Fibroblast of villous mesenchyme (primary cell): ENCODE measurements around the gene GPANK1. TPM values are rescaled to one million over a fixed set of nuclear protein-coding genes. Genes with fewer than 3 reads are reported as not detected.

ENCODE experiments used
- DNase-seq: peaks from one replicate; pipeline ENCODE4 v3.0.0-alpha.2; 2010; ENCODE audit warnings: low read depth
- H3K4me3 ChIP-seq: 2 replicates; pipeline ENCODE4 v1.5.1; 2011; ENCODE audit warnings: low read depth, mild to moderate bottlenecking, low read length
- CTCF ChIP-seq: IDR thresholded peaks from 2 replicates; pipeline ENCODE4 v1.5.1; 2012; ENCODE audit warnings: low read depth, mild to moderate bottlenecking, low read length; ENCODE audit not compliant: insufficient read depth
- total RNA-seq: library from RNA; depleted of rRNA; stranded (reverse); fragments of >200 nt; gene quantifications from 2 replicates; pipeline ENCODE4 v1.2.3, GENCODE V29; 2012

The GPANK1 gene
- total RNA-seq, 1 donor, result 20.7 TPM

DNA sequence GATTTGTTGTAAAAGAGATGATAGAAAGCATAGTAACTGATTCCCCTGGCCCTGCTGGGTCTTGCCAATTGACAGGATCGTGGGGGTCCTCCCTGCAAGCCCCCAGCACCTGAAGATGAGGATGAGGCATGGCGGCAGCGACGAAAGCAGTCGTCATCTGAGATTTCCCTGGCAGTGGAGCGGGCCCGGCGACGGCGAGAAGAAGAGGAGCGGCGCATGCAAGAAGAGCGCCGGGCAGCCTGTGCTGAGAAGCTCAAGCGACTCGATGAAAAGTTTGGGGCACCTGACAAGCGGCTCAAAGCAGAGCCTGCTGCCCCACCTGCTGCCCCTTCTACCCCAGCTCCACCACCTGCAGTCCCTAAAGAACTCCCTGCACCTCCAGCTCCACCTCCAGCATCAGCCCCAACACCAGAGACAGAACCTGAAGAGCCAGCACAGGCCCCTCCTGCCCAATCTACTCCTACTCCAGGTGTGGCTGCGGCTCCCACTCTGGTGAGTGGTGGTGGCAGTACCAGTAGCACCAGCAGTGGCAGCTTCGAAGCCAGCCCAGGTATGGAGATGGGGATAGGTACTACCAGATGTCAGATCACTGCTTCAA, 37.0 kb downstream of the GPANK1 start:
- H3K4me3 ChIP-seq, result no peak overlapping the region
- DNase-seq, result no peak
- TF ChIP-seq CTCF, result no peak

DNA sequence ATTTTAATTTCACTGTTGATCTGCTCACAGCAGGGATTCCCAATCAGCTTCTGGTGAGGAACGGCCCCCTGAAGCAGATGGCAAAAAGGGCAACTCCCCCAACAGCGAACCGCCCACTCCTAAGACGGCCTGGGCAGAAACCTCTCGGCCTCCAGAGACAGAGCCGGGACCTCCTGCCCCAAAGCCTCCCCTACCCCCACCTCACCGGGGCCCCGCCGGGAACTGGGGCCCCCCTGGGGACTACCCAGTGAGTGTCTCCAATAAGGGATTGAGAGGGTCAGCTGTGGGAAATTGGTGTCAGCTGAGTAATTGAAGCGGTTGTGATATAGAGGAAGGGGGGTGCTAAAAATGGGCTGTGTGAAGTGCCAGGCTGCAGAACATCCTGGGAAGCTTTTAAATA, 37.8 kb downstream of the GPANK1 start:
- DNase-seq, result no peak
- H3K4me3 ChIP-seq, result no peak overlapping the region
- no peak for TF ChIP-seq CTCF

GRCh38 chr6:31624070-31624469, 40.7 kb downstream of the GPANK1 start:
- H3K4me3 ChIP-seq, result no peak overlapping the region
- no peak for TF ChIP-seq CTCF
- DNase-seq, result no peak

- DNase-seq, result no peak
- H3K4me3 ChIP-seq, result peak overlapping the region; percentile 77
These were observed 42.1 kb downstream of the GPANK1 start for GRCh38 chr6:31622684-31623091.

DNA sequence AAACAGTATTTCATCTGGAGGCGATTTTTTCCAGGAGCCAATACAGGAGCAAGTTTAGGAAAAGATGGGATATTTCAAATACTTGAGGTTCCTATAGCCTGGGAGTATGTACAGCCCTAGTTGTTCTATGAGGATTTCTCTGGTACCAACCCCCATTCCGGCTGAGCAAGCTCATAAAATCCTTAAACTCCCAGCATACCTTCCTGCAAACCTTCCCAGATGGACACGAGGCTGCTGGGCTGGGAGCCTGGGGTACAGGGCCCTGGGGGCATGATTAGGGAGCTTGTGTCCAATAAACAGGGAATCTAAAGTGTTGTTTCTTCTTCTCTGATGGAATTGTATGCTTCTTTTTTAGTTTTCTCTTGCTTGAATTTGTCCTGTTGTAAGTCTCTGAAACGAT, 42.8 kb downstream of the GPANK1 start:
- peak overlapping the region; percentile 77 for H3K4me3 ChIP-seq
- no peak for TF ChIP-seq CTCF
- DNase-seq, result peak; percentile 46

More at GRCh38 chr6:31622684-31623091, 42.1 kb downstream of the GPANK1 start:
- no peak for TF ChIP-seq CTCF

- H3K4me3 ChIP-seq, result peak overlapping the region; percentile 77
- DNase-seq, result no peak
- no peak for TF ChIP-seq CTCF
These were observed 43.4 kb downstream of the GPANK1 start for GRCh38 chr6:31621320-31621939.
